ENCODE measurements around the gene FRMD4A.
A peak's percentile ranks its signal among the peaks of the same experiment; 100 is the strongest.
"Not testable (repeated sequence)": the region's sequence is repeated elsewhere in the genome, so short reads cannot be mapped to it uniquely, and the experiment has no call there.

Gene FRMD4A

DNA sequence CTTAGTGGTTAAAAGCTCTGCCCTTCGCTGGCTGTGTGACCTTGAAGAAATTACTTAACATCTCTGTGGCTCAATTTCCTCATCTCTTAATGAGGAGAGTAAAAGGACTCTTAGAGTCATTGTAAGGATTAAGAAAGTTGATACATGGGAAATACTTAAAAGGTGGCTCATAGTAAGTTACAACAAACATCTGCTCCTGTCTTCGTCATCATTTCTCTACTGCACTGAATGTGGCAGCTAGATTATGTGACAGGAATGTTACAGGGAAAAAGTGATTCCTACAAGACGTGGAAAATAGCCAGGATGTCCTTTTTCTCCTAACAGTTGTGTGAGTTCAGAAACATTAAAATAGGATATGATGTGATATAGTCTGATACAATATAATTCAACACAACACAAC, 184.7 kb downstream of the FRMD4A start:
- DNase-seq (ENCODE audit: low read depth), result peak; percentile 81

DNA sequence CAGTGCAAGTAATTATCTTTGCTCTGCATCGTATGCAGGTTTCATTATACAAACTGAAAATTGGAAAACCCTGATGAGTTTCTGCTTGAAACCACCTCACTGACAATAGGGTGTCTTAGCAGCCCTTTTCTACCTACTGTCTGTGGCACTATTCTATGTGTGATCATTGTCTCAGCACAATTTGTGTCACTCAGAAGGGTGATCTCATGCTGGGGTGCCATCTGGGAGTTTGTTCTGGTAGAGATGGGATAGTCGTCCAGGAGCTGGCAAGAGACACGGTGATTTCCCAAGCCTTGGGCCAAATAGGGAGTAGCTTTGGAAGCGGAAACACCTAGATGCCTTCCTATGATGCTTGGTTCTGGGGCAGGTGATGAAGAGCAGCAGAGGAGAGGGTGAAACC, 186.3 kb downstream of the FRMD4A start:
- no peak for DNase-seq (ENCODE audit: low read depth)

DNA sequence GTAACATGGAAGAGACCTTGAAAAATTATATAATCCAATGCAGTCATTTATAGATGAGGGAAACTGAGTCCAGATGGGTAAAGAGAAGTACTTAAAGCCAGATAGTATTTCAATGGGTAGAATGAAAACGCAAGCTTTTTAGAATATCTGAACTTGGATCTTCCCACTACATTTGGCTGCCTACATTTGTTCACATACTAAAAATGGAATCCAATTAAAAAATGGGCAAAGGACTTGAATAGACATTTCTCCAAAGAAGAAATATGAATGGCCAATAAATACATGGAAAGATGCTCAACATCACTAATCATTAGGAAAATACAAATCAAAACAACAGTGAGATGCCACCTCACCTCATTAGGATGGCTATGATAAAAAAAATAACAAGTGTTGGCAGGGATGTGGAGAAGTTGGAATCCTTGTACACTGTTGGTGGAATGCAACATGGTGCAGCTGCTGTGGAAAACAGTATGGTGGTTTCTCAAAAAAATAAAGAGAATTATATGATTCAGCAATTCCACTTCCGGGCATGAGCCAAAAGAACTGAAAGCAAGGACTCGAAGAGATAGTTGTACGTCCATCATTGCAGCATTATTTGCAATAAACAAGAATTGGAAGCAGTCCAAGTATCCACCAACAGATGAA, 188.0 kb downstream of the FRMD4A start:
- DNase-seq (ENCODE audit: low read depth), result no peak

DNA sequence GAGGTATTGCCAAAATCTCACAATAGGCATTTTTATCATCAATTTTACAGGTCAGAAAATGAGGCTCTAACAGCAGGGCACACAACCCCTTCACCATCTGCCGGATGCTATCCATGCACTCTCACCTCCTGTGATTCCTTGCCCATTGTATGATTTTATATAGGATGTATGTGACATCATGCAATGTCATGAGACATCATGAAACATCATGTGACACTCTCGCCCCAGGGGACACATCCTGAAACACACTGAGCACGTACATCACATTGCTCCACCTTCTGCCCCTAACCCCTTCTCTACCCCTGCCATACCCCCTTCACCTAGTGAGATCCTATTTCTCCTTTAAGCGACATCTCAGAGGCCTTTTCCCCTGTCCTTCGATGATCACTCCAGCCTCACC, 189.4 kb downstream of the FRMD4A start:
- no peak for DNase-seq (ENCODE audit: low read depth)

DNA sequence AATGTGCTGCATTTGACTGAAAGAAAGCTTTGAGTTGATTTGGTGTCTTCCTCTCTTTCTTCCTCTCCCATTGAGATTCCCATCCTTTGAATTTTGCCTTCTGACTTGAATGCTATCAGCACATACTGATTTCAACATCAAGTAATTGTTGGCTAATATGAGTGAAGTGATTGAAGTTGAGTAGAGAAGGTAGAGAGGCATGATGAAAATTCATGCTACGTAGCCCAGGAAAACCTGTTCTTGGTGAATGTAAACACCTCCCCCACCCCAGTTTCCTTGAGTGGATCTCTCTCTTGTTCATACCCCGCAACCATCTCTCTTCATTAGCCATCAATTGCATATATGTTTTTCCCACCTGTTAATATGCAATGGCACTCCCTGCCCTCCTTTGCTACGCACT, 193.3 kb downstream of the FRMD4A start:
- no peak for DNase-seq (ENCODE audit: low read depth)

DNA sequence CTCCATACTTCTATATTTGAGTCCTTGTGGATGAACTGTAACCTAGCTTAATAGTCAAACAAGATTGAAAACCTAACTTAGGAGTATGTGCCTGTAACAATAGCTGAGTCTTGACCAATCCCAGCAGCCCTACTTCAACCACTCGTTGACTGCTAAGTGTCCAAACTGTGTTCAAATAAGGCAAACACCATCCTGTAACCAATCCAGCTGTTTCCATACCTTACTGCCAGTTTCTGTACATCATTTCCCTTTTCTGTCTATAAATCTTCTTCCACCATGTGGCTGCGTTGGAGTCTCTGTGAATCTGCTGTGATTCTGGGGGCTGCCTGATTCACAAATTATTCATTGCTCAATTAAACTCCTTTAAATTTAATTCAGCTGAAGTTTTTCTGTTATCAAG, 195.5 kb downstream of the FRMD4A start:
- not testable (repeated sequence) for DNase-seq (ENCODE audit: low read depth)

DNA sequence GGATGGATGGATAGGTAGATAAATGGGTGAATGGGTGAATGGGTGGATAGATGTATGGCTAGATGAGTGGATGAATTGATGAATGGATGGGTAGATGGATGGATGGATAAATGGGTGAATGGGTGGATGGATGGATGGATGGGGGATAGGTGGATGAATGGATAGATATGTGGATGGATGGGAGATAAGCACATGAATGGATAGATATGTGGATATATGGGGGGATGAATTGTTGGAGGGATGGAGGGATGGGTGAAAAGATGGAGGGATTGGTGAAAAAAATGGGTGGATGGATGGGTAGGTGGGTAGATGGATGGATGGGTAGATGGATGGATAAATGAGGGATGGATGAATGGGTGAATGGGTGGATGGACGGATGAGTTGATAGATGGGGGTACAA, 196.4 kb downstream of the FRMD4A start:
- no peak for DNase-seq (ENCODE audit: low read depth)

DNA sequence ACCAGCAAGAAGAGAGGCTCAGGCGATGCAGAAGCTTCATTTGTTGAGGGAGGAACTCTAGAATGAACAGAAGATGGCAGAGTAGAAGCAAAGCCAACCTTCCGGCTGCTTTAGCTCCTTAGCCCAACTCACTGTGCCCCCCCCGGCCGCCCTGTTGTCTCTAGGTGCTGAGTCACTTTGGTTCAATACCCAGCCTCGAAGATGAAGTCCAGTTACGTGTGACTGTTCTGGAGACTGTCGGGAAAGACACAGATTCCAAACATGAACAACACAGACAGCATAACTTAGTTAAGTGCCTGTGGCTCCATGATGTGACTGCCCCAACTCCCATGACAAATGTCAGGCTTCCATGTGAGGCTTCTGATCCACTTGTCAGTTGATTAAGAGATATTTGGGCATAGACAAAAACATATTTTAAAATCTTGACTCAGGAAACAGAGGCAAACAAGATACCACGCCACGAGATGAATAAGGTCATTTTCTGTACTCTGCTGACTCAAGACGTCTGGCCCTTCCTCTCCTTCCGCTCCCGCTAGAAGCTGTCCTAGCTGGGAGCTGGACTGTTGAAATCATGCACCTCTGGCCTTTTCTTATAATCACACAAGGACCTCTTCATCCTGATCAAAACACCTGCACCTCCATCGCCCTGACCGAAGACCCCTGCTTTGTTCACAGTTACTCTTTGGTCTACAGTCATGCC, 199.3 kb downstream of the FRMD4A start:
- DNase-seq (ENCODE audit: low read depth), result no peak

DNA sequence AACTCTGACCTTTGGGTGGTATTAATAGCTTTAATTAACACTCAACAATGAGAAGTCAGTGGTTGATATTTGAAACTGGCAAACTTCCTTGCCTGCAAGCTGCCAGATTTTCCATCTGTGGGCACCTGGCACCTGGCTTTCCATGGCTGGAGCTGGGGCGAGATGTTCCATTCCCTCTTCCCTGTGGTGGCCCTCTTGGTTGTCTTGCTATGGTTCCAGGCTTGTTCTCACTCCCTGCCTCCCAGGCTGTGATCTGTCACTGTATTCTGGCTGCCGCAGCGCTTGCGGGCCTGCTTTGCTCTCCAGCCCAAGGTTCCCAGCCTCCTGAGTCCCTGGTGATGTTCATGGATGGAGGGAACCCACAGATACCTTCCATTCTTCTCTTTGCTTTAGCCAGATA, 201.0 kb downstream of the FRMD4A start:
- DNase-seq (ENCODE audit: low read depth), result no peak

DNA sequence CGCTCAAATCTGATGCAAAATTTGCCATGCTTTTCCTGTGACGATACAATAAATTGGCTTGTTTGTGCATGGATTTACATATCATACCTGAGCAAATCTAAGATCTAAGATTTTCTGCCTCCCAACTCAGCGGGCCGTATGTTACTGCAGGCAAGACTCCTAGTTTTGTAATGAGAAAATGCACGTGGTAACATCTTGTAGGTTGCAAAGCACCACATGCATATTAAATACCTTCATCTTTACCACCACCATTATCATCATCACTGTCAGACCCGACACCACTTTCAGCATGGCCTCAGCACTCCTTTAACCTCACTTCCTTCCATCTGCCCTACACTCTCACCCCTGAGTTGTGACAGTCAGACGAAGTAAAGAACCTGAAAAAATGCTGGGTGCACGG, 202.2 kb downstream of the FRMD4A start:
- DNase-seq (ENCODE audit: low read depth), result no peak

DNA sequence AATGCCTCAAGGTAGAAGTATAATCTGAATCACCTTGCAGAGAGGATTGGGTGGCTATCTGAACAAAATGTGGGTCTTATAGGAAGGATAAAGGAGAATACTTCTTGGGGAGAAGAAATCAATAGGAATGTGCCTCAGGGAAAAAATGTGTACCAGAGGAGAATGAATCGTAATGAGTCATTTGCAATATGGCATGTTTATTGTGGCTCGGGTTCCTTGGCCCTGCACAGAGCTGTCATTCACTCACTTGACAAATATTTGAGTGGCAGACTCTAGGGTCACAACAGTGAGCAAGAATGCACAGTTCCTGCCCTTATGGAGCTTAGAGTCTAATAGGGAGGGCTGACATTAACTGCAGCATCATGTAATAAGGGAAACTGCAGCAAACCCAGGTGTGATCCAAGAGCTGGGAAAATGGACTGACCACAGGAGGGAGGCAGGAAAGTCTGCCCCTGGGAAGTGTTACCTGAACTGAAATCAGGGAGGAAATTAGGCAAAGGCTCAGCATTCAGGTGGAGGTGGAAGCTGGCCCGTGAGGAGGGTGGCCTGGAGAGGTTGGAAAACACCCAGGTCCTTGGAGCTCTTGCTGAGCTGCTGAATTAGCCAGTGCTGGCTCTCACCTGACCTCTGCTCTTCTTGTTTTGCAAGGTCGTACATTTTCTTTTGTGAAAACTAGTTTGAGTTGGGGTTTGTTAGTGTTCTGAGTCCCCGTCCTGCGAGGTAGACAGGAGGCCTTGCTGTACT, 203.9 kb downstream of the FRMD4A start:
- DNase-seq (ENCODE audit: low read depth), result peak; percentile 27

DNA sequence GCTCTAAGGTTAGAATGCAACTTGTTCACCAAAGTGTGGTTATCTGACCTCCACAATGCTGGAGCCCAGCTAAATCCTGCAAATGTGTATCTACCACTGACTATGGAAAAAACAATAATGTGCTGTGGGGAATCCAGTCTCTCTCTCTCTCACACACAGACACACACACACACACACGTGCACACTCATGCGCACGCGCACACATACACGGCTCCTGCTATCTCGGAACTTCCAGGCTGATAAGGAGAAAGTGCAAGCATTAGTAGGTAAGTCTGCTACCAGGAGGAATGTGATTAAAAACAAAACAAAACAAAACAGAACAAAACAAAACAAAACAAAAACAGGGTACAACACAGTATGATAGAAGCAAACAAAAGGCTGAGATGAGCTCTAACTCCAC, 205.2 kb downstream of the FRMD4A start:
- no peak for DNase-seq (ENCODE audit: low read depth)

DNA sequence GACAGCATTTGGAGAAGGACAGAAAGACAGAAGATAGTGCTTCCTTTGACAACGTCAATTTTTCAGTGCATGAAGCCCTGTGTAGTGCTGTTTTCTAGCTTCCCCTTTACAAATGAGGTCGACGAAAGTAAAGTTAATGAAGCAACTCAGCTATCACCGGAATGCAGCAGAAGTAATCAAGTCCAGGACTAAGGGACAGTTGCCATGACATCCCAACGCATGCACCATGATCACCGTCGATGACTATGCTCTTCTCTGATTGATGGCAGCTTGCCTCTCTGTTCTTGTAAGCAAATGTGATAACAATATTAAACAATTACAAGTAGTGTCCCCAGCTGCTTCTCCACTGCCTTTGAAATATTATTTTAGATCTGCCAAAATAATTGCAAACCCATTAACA, 205.8 kb downstream of the FRMD4A start:
- DNase-seq (ENCODE audit: low read depth), result no peak

DNA sequence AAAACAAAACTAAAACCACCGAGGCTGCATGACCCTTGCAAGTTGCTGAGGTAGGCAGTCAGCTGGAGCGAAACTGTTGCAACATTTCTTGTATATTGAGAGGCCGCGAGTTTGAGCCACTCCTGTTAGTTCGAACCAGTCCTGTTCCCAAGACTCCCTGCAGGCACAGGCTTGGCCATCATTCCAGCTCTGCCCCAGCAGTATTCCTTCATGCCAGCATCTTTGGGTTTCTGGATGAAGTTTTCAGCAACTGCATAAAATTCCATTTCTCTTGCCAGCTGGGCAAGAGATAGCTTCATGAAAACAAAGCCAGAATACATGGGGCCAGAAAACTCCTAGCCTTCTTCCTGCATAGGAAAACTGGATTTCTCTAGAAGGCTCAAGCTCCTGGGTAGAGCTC, 207.6 kb downstream of the FRMD4A start:
- no peak for DNase-seq (ENCODE audit: low read depth)

DNA sequence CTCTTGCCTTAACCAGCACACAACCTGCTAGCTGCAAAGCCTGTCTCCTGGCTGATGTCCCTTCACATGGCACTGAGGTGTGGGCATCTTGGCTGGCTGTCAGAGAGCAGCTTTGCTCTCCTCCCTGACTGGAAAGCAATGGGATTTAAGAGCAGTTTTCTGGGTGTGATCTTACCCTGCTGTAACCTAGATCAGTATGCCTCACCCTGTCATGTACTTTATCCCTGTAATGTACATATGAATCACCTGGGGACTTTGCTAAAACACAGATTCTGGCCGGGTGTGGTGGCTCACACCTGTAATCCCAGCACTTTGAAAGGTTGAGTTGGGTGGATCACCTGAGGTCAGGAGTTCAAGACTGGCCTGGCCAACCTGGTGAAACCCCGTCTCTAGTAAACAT, 209.9 kb downstream of the FRMD4A start:
- DNase-seq (ENCODE audit: low read depth), result no peak

DNA sequence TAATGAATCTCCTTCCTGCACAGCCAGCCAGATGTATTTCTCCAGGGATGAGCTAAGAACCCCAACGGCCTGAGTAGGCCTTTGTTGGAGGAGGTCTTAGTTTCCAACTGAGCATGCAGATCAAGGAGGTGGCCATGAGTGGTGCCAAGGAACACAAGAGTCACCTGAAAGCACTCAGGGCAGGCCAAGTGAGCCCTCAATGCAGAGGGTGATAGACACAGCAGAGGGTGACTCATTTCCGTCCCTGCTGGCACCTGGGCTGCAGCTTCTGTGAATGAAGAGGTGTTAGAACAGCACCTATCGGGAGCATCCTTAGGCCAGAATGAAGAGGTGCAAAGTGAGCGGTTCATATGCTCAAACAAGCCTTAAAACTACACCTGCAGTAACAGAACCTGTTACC, 211.8 kb downstream of the FRMD4A start:
- no peak for DNase-seq (ENCODE audit: low read depth)

DNA sequence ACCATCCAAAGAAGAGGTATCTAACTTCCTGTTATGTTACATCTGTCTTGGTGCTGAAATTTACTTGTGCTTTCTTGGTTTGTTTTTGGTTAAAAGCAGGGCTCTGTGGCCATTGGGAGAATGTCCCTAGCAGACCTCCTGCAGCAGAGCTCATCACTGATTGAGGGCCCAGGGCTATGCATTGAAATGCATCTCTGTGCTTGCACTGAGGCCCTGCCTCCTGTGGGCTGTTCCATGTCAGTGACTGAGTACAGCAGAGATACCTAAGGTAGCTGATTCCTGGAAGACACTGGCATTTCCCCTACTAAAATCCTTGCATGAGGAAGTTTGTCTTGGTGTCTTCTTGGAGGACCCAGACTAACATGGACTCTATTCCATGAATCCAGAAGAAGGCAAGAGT, 213.9 kb downstream of the FRMD4A start:
- no peak for DNase-seq (ENCODE audit: low read depth)

DNA sequence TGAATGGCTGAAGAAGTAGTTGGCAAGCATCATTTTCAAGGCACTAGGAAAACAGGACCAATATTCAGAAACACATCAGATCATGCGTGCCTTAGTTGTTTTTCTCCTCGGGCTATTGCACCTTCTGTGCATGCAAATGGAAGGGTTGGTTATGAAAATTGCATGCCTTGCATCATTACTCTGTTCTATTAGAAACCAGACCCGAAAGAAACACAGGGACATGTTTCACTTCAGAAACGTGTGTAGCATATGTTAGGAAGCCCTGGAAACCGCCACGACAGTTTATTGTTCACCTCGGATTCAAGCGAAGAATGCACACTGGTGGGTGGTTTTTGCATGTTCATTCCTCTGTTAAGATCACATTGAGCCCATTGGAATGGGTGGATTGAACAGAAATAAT, 214.7 kb downstream of the FRMD4A start:
- DNase-seq (ENCODE audit: low read depth), result no peak

DNA sequence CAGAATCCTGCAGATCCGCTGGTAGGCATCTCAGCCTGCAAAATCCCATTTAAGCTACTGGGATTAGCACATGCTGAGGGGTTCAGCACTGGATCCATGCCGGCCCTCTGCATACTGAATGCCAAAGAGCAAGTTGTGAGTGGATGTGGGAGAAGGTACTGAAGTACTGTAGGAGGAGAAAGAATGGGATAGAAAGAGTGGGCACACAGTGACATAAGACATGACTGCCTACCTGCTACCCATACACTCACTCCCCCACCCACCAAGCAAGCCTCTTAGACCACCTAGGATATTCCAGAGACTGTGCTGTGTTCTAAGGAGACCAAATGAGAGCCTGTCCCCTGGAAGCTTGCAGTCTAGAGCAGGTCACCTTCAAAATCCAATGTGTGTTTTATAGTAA, 215.9 kb downstream of the FRMD4A start:
- no peak for DNase-seq (ENCODE audit: low read depth)

DNA sequence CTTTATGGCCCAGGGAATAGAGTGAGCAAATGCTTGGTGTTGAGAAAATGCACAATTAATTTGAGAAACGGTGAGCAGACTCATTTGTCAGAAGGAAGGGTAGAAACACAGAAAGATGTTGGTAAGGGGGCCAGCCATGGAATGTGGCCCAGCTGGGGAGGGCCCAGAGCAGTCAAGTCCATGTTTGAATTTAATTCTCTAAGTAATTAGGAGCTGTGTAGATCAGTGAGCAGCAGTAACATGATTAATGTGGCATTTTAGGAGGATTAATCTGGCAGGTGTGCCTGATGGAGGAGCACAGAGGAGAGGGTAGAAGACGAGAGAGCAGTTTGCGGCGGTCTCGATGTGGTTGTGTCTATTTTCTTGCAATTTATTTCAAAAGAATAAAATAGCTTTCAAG, 218.7 kb downstream of the FRMD4A start:
- DNase-seq (ENCODE audit: low read depth), result no peak

DNA sequence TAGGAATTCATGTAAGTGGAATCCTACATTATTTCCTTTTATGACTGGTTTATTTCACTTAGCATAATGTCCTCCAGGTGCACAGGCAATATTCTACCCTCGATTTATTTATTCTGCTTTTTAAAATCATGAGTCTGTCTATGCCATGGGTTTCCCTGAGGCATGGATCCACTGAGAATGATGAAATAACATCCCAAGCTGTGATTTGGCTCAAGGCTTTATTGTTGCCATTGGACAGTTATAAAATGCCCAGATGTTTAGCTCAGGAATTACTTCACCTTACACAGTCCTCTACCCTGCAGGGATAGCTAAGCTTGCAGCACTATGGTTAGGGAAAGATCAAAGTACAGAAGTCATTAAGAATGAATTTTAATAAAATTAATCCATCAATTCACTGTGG, 219.5 kb downstream of the FRMD4A start:
- DNase-seq (ENCODE audit: low read depth), result no peak

DNA sequence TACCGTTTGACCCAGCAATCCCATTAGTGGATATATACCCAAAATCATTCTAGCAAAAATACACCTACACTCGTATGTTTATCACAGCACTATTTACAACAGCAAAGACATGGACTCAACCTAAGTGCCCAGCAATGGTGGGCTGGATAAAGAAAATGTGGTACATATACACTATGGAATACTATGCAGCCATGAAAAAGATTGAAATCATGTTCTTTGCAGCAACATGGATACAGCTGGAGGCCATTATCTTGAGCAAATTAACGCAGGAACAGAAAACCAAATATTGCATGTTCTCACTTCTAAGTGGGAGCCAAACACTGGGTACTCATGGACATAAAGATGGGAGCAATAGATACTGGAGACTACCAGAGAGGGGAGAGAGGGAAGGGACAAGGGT, 223.9 kb downstream of the FRMD4A start:
- no peak for DNase-seq (ENCODE audit: low read depth)

DNA sequence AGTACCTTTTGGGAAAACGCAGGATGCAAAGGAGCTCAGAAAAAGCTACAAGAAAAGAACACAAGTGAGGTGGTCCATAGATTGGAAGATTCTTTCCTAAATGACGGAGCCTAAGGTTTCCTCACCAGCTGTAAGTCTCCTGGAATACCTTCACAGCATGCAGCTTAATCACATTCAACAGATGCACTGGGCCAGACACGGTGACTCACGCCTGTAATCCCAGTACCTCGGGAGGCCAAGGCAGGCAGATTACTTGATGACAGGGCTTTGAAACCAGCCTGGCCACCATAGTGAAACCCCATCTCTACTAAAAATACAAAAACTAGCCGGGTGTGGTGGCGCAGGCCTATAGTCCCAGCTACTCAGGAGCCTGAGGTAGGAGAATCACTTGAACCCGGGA, 228.7 kb downstream of the FRMD4A start:
- DNase-seq (ENCODE audit: low read depth), result peak; percentile 72

DNA sequence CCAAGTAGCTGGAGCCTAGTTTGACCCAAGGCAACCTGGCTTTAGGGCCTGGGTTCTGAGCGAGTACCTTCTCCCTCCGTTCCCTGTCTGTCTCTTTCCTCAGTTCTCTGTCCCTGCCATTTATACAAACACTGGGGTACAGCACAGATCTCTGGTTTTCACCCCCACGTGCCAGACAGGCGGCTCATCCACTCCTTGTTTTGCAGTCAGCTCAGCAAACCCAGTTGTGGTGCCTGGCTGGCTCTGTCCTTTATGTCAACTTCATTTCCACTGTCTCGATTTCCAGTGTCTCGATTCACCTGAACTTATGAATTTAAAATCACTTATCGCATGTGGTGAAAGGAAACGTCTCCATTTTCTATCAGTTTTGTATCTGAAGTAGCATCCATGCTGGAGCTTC, 230.8 kb downstream of the FRMD4A start:
- no peak for DNase-seq (ENCODE audit: low read depth)
